D721Med (cell line): Measurements from ENCODE around the gene HS3ST5.

Source experiments
- DNase-seq: peaks from one replicate; pipeline ENCODE4 v3.0.0; 2011; ENCODE audit warnings: low spot score; ENCODE audit not compliant: insufficient read length
- FAIRE-seq: peaks from 2 replicates; lab custom pipeline; 2011; peaks lifted over from hg19 to GRCh38; lab: Jason Lieb, UNC
- TF ChIP-seq, protein P1 (sequence below): IDR thresholded peaks from 2 replicates; pipeline ENCODE4 v1.5.1; 2012; ENCODE audit warnings: mild to moderate bottlenecking, control low read depth; ENCODE audit not compliant: insufficient read depth; ENCODE audit errors: missing control alignments

The HS3ST5 gene

DNA sequence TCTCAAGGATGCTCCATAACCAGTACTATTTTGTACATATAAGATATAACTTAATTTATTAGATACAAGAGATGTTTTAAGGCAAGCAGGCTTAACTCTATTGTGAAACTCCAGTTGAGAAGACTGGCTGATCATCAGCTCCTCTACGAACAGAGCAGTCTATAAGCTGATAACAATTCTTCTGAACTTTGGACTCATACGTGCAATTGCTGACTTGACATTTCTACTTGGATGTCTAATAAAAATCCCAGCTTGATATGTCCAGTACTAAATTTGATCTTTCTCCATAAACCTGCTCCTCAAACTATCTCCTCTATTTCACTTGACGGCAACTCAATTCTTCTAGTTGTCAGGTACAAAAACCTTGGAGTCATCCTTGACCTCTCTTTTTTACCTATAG lies 141.9 kb downstream of the HS3ST5 start:
- FAIRE-seq: no peak
- TF ChIP-seq, protein P1, sequence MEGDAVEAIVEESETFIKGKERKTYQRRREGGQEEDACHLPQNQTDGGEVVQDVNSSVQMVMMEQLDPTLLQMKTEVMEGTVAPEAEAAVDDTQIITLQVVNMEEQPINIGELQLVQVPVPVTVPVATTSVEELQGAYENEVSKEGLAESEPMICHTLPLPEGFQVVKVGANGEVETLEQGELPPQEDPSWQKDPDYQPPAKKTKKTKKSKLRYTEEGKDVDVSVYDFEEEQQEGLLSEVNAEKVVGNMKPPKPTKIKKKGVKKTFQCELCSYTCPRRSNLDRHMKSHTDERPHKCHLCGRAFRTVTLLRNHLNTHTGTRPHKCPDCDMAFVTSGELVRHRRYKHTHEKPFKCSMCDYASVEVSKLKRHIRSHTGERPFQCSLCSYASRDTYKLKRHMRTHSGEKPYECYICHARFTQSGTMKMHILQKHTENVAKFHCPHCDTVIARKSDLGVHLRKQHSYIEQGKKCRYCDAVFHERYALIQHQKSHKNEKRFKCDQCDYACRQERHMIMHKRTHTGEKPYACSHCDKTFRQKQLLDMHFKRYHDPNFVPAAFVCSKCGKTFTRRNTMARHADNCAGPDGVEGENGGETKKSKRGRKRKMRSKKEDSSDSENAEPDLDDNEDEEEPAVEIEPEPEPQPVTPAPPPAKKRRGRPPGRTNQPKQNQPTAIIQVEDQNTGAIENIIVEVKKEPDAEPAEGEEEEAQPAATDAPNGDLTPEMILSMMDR: no peak
- no peak for DNase-seq

DNA sequence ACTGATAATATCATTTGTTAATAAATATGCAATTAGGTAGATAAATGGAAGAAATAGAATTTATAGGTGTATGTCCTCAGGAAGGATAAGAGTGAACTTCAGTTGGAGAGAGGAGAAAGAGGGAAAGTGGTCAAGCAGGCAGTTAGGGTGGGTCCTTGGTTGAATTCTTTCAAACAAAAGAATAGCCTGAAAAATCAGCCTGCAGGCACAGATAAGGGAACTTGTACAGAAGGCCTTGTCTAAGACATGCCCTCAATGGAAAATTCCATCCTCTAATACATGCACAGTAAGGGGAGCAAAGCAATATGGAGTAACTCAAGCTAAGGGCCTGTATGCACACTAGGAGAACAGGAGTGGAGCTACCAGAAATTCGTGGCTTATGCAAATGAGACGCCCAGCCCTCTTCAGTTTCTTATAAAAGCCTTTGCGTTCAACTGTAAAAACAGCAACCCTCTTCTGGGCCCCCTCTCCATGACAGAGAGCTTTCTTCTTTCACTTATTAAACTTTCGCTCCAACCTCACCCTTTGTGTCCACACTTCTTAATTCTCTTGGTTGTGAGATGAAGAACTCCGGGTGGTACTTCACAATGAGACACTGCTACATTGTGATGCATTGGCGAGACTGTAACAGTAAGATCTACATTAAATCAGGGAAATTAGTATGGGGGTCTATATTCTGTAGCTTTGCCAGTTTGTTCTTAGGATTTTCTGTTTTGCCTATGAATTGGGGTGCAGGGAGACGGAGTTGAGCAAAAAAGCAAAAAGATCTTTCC lies 147.0 kb downstream of the HS3ST5 start:
- FAIRE-seq: no peak
- DNase-seq: no peak

GRCh38 chr6:114195027-114195365 lies 147.8 kb downstream of the HS3ST5 start:
- TF ChIP-seq, protein P1: no peak
- no peak for DNase-seq
- no peak for FAIRE-seq

More for the DNA sequence above, 147.0 kb downstream of the HS3ST5 start:
- TF ChIP-seq, protein P1: no peak

DNA sequence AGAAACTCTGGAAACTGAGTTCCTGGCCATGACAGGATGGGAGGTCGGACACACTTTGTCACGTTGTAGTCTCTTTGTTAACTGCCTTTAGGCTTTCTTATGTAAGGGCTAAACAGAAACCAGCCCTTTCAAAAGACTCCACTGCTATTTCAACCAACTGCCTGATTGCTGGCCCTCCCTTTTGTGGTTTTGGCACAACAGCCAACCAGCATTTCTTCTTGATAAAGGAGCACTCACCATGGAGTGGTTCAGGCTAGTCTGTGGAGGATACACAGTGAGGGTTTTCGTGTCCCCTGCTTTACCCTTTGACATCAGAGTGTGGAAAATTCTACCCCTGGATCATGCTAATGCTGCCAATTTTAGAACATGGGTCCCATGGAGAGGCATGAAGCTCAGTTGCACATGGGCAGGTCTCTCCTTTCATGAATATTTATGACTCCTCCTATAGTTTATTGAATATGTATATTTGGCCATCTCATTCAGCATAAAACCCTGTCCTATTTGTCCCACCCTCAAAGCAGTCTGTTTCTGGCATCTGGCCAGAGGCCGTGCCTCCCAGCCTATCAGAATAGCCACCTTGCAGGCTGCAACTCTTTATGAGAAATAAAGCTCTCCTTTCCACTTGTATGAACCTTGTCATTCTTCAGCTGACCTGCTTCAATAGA lies 148.3 kb downstream of the HS3ST5 start:
- no peak for DNase-seq
- TF ChIP-seq, protein P1: no peak
- FAIRE-seq: no peak

DNA sequence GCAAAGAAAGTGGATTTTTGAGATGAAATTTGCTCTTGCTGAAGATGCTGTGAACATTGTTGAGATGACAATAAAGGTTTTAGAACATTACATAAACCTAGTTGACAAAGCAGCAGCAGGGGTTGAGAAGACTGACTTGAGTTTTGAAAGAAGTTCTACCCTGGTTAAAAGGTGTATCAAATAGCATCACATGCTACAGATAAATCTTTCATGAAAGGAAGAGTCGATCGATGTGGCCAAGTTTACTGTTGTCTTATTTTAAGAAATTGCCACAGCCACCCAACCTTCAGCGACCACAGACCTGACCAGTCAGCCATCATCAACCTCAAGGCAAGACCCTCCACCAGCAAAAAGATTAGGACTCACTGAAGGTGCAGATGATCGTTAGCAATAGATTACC lies 155.3 kb downstream of the HS3ST5 start:
- DNase-seq (no peak), FAIRE-seq (no peak)
- TF ChIP-seq, protein P1: no peak

DNA sequence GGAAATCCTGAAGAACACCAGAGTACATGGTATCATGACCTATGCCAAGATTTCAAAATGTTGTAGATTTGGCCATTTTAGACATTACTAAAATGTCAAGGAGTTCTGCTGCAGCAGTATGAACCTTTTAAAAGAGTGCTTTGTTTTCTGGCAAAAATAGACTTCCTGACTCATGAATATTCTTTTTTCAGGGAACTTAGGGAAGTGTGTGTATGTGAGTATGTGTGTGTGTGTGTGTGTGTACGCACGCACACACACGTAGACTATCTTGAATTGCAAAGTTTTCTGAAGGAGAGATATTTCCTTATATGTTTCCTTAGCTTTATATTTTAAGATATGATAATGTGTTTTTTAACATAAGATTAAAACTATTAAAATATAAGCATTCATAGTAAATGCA lies 161.2 kb downstream of the HS3ST5 start:
- DNase-seq (no peak), FAIRE-seq (no peak)
- TF ChIP-seq, protein P1: no peak

DNA sequence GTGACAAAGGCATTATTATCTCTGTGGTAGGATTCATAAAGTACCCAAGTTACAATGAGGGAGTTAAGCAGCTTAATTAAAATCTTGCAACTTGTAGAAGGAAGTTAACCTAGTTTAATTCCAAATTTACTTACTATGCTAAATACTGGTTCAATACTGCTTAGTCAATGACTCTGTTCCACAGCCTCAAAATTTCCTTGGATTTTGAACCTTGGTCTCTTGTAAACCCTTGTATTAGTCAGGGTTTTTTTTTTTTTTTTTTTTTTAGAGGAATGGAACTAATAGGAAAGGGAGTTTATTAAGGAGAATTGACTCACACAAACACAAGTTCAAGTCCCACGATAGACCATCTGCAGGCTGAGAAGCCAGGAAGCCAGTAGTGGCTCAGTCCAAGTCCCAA lies 163.4 kb downstream of the HS3ST5 start:
- TF ChIP-seq, protein P1: no peak
- FAIRE-seq: peak; percentile 89
- no peak for DNase-seq
